HG03439 (cell line): ENCODE data around the gene SUPT20HL2.
"Not testable (repeated sequence)": the region's sequence is repeated elsewhere in the genome, so short reads cannot be mapped to it uniquely, and the experiment has no call there.

Experiments
- ATAC-seq: cut with Tn5 transposase; IDR thresholded peaks from one replicate; pipeline ENCODE4 v1.9.1; 2021; ENCODE audit warnings: mild to moderate bottlenecking, moderate library complexity; ENCODE audit not compliant: unreplicated experiment

Gene SUPT20HL2

DNA sequence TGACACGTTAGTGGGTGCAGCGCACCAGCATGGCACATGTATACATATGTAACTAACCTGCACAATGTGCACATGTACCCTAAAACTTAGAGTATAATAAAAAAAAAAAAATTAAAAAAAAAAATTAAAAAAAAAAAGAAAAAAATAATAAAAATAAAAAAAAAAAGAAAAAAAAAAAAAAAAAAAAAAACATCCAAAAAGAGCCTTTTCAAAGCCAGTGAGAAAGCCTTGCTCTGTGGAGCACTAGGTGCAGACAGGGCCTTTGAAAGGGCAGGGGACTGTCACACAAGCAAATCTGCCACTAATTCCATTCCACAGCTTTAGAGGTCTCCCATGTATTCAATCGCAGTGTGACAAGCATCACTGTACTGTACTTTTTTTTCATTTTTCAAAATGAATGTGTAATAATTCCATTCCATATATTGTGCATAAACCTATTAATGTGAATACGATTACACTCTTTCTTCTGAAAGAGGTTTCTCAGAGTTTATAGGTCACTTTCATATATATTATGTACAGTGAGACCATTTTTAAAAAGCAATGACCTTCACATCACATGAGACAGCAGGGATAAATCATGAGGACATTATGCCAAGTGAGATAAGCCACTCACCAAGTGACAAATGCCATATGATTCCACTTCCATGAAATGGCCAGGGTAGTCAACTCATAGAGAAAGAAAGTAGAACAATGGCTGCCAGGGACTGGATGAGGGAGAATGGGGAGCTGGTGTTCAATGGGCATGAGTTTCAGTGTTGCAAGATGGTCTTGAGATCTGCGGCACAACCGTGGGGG, 4.1 kb downstream of the SUPT20HL2 start:
- not testable (repeated sequence) for ATAC-seq

DNA sequence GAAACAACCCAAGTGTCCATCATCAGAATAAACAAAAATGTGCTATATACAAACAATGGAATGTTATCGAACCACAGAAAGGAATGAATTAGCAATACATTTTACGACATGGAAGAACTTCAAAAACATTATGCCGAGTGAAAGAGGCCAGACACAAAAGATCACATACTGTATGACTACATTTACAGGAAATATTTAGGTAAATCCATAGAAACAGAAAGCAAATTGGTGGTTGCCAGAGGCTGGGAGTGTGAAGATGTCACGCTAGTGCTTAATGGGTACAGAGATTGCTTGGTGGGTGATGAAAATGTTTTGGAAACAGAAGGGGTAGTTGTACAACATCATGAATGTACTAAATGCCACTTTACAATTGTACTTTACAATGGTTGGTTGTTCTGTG, 5.1 kb downstream of the SUPT20HL2 start:
- not testable (repeated sequence) for ATAC-seq

DNA sequence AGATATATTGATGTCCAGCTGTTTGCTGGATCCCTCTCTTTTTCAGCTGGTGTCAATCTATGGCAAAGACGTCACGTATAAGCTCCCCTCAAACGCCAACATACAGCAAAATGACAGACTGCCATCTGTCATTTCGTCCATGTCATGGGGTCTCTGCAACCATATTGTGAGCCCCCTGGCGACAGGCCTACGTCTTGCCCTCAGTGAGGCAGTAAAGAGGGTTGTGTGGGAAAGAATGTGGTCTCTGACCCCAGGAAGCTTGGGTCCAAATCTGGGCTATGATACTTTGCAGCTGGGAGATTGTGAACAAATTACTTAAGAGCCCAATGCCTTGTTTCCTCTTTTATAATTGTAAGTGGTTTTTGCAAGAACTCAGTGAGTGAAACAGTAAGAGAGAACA, 7.4 kb downstream of the SUPT20HL2 start:
- no peak for ATAC-seq

DNA sequence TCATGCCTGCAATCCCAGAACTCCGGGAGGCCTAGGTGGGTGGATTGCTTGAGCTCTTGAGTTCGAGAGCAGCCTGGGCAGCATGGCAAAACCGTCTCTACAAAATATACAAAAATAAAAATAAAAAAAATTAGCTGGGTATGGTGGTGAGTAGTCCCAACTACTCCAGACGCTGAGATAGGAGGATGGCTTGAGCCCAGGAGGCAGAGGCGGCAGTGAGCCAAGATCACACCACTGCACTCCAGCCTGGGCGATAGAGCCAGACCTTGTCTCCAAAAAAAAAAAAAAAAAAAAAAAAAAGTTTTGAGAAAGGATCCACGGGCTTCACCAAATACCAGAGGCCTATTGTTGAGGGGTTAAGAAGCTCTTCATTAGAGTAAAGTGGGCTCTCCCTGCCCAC, 8.0 kb downstream of the SUPT20HL2 start:
- ATAC-seq = no peak

DNA sequence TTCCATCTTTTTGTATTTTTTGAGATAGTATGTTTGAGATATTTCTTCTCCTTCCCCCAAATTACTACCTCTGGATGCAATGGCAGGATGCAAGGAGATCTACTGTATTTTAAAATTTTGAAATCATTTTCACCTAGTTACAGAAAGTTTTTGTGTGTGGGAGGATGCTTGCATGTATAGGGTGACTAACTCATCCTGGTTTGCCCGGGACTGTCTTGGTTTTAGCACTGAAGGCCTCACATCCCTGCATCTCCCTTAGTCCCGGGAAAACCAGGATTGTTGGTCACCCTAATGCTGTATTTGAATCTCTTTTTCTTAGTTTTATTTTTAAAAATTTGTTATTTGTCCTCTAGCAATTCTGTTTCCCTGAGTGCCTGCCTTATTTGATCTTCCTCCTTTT, 12.1 kb downstream of the SUPT20HL2 start:
- ATAC-seq = no peak

DNA sequence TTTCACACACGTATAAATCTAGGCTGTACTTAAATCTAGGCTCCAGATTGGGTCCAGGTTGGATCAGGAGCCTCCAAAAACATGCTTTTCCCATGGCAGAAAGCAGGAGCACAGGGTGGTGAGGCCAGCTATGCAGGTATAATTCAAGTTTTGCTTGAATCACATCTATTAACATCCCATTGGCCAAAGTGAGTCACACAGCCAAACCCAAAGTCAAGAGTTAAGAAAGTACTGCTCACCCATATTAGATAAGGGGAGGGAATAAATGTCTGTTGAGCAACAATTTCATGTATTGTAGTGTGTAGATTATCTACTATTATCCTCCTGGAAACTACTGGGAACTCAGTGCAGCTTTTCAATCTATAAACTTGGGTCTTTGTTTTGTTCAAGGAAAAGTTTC, 12.8 kb downstream of the SUPT20HL2 start:
- ATAC-seq = no peak

DNA sequence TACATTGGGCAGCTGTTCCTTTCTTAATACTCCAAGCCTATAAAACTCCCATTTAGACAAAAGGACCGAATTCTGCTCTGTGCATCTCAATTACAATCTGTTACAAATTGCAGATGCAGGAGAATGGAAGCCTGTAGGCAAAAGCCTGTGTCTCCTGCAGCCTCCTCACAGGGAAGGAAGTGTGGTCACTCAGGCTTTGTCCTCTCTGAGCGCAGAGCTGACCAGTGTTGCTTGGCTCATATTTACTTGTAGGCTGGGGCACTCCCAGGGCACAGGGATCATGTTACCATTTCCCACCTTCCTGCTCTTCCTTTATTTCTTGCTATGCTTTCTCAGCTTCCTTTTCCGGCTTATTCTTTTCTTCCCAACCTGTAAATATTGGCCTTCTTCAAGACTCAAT, 15.7 kb downstream of the SUPT20HL2 start:
- ATAC-seq = no peak

DNA sequence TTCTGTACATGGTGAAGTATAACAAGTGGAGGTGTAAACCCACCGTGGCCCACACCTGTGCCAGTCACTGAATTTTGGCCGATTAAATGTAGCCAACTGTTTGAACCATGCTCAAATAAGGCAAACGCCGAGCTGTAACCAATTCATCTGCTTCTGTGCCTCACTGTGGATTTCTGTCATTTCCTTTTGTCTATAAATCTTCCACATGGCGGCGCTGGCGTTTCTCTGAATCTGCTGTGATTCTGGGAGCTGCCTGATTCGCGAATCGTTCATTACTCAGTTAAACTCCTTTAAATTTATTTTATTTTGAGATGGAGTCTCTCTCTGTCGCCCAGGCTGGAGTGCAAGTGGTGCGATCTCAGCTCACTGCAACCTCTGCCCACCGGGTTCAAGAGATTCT, 19.2 kb downstream of the SUPT20HL2 start:
- ATAC-seq = no peak

DNA sequence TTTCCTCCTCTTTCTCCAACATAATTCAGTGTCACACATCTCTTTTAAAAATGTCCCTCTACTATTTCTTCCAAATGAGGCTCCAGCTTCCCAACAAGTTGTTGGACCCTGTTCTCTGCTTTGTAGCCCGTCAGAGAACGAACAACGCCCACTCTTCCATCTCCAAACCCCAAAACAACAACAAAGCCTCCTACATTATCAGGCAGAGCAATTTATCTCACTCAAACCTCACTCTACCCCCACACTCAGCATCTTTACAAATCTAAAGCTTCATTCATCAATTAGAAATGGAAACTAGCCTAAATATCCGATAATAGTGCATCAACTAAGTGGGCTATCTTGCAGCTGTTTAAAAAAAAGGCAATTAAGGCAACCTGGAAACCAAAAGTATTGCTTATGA, 20.5 kb downstream of the SUPT20HL2 start:
- no peak for ATAC-seq

DNA sequence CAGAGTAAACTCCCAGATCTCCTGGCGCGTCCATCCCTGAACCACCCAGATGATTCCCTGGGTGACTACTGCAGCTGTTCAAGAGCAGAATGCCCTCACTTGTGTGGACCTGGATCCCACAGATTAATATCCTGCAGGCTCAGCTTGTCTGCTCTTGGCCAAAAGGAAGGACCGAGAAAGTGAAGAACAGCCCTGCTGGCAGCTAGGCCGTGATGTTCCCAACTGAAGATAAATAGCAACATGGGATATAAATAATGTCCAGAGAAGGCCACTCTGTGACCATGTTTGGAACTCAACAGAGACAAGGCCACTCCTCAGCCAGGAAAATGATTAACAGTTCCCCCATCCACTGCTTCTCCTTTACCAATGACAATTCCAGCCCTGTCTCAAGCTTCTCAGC, 21.5 kb downstream of the SUPT20HL2 start:
- ATAC-seq = no peak

DNA sequence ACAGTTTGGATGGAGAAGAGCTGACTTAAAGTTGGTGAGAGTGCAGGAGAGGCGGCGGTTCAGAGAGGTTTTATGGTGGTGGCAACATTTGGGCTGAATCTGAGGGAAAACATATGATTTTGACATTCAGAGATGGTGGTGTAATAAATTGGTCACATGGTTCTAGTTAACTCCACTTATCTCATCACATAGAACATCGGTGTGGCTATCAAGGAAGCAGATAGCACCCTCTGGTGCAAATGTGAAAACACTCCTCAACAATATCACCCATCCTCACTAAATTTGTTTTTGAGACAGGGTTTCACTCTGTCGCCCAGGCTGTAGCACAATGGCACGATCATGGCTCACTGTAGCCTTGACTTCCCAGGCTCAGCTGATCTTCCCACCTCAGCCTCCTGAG, 28.8 kb downstream of the SUPT20HL2 start:
- no peak for ATAC-seq

DNA sequence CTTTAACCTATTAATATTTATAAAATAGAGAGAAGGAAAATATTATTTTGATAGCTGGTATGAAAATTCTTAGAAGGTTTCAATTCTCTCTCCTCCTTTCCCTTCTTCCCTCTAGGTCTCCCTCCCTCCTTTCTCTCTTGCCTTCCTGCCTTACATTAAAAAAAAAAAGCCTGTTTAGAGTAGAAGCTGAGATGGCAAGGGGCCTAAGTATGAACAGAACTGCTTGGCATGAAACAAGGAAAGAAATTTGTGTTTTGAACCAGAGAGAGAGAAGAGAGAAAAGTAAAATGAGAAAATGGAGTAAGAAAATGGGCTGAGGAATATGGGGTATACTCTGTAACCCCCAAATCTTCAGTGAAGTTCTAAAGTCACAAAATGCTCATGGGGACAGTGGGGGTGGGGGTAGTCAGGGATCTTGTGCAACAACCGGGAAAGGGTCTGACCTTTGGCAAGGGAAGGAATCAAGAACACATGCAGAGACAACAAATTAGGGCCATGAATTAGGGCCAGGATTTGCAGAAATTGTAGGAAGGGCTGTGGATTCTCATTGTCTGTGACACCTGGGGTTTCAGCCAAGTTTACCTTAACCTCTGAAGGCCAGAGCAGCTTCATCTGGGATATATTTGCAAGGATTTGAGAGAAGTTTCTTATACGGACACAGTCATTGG, 30.6 kb downstream of the SUPT20HL2 start:
- ATAC-seq = no peak

DNA sequence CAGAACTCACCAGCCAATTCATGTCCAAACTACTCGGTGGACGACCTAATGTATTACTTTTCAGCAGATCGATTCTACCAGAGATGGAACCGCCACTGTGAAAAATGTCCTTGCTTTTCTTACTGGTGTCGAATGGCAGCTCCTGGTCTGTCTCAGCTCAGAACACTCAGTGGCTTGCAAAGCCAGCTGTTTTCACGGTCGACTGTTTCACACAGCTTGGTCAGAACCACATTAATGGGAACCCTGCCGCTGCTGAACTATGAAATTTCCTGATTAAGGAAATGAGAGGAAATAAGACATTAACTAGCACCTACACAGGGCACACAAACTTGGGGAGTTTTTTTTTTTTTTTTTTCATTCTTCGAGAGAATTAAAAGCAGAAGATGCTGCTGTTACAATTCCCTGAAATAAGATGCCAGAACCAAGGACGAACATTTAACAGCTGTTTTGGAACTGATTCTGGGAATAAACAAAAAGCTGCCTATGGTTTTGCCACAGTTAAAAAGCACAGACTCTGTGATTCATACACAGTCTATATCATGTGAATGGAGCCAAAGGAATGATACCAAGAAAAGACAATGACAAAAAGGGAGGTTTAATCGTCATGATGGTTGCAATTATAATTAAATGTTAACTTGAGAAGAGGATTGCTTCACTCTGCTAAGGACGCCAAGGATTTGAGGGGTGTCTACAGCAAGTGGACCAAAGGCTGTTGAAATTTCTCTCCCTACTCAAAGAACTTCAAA, 31.3 kb downstream of the SUPT20HL2 start:
- no peak for ATAC-seq

DNA sequence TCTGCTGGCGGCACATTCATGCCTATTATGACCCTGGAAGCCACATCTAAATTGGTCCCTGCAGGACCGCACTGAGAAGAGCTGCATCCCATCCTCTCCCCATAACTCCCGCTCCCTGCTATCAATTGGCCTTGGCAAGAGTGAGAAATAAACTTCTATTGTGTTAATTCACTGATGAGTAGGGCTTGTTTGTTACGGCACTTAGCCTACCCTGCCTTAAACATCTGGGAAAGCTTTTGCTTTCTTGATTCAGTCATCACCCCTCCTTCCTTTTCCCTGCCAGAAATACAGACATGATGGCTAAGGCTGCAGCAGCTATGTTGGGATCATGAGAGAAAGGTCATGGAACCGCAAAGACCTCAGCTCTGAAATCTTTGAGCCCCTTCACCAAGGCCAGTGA, 36.5 kb downstream of the SUPT20HL2 start:
- no peak for ATAC-seq

DNA sequence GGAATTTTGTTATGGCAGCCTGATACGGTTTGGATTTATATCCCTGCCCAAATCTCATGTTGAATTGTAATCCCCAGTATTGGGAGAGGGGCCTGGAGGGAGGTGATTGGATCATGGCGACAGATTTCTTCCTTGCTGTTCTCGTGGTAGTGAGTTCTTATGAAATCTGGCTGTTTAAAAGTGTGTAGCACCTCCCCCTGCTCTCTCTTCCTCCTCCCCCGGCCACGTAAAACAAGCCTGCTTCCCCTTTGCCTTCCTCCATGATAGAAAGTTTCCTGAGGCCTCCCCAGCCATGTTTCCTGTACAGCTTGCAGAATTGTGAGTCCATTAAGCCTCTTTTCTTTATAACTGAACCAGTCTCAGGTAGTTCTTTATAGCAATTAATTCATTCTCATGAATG, 37.9 kb downstream of the SUPT20HL2 start:
- no peak for ATAC-seq

DNA sequence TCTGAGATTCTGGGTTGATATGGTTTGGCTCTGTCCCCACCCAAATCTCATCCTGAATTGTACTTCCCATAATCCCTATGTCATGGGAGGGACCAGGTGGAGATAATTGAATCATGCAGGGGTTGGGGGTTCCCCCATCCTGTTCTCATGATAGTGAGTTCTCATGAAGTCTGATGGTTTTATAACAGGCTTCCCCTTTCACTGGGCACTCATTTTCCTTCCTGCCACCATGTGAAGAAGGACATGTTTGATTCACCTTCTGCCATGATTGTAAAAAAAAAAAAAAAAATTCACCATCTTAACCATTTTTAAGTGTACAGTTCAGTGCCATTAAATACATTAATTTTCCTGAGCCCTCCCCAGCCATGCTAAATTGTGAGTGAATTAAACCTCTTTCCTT, 42.6 kb downstream of the SUPT20HL2 start:
- no peak for ATAC-seq

DNA sequence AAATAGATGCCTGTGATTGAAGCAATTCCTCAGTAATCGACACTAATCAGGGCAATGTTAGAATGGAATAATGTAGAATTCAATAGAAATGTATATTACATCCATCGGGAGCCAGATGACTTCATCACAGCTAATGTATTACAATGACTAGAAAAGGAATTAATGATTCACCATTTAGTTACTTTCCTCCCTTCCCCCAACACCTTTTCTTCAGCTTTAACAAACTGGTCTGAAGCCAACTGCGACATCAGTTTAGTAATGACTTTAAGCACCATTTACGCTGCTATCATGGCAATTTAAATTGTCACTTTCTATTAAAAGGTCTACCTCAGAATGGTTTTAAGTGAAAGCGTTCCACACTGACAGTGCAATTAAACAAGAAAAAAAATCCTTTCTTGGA, 45.1 kb downstream of the SUPT20HL2 start:
- no peak for ATAC-seq

DNA sequence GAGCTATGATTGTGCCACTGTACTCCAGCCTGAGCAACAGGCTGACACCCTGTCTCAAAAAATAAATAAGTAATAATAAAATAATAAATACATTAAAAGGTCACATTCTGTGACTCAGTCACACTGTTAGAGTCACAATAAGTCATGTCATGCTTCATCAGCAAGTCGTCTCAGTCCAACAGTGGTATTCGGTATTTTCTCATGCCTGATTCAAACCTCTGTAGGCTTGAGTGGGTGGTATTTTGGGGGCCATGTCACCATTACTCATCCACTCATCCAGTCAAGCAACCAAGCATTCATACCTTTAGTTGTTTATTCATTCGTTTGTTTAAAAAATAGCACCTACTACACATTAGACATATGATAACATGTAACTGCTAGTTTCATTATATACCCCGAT, 46.9 kb downstream of the SUPT20HL2 start:
- ATAC-seq = no peak

DNA sequence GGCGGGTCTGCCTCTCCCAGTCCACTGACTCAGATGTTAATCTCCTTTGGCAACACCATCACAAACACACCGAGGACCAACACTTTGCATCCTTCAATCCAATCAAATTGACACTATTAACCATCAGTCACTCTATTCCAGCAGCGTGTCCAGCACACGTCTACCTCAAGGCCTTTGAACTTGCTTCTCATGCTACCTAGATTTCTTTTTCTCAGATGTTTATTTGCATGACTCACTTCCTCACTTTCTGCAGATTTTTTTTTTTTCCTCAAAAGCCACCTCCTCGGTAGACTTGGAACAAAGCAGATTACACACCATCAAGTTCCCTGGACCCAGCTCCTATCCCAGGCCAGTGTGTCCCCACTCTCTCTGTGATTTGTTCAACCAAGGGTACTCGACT, 49.5 kb downstream of the SUPT20HL2 start:
- ATAC-seq = no peak

DNA sequence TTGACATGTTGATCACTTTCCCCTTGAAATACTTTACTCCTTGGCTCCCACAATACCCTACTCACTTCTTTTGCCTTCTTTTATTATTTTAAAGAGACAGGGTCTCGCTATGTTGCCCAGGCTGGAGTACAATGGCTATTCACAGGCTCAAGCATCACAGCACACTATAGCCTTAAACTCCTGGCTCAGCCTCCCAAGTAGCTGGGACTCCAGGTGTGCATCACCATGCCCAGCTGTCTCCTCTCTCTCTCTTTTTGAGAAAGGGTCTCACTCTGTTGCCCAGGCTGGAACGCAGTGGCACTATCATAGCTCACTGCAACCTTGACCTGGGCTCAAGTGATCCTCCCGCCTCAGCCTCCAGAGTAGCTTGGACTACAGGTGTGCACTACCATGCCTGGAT, 51.6 kb downstream of the SUPT20HL2 start:
- ATAC-seq = no peak
